Renal cortical epithelial cell (primary cell): ENCODE data around the gene ITPR1. TPM values are rescaled to one million over a fixed set of nuclear protein-coding genes. Genes with fewer than 3 reads are reported as not detected.
A peak's percentile ranks its signal among the peaks of the same experiment; 100 is the strongest.
"Not testable (repeated sequence)": the region's sequence is repeated elsewhere in the genome, so short reads cannot be mapped to it uniquely, and the experiment has no call there.

Experiments used
- DNase-seq: peaks from one replicate; pipeline ENCODE4 v3.0.0-alpha.2; 2011; ENCODE audit warnings: low read depth
- total RNA-seq: library from RNA; depleted of rRNA; stranded (reverse); fragments of >200 nt; gene quantifications from 2 replicates; pipeline ENCODE4 v1.2.3, GENCODE V29; 2014

The ITPR1 gene
- total RNA-seq, 1 donor from 2014 or later: 30.0 TPM

- no peak for DNase-seq
Observed at GRCh38 chr3:4570840-4571621, 77.9 kb downstream of the ITPR1 start.

GRCh38 chr3:4571690-4572334, 78.7 kb downstream of the ITPR1 start:
- peak; percentile 30 for DNase-seq

- no peak for DNase-seq
Observed at GRCh38 chr3:4573153-4573552, 80.0 kb downstream of the ITPR1 start.

- DNase-seq: no peak
Observed at GRCh38 chr3:4574426-4574965, 81.3 kb downstream of the ITPR1 start.

GRCh38 chr3:4575381-4575780, 82.2 kb downstream of the ITPR1 start:
- peak; percentile 23 for DNase-seq

- no peak for DNase-seq
Observed at GRCh38 chr3:4577721-4578120, 84.6 kb downstream of the ITPR1 start.

GRCh38 chr3:4580346-4581123, 87.4 kb downstream of the ITPR1 start:
- DNase-seq: no peak

- no peak for DNase-seq
Observed at GRCh38 chr3:4581124-4581424, 87.9 kb downstream of the ITPR1 start.

GRCh38 chr3:4581498-4581897, 88.3 kb downstream of the ITPR1 start:
- no peak for DNase-seq

GRCh38 chr3:4581920-4582611, 88.9 kb downstream of the ITPR1 start:
- no peak for DNase-seq

- DNase-seq: peak; percentile 42
Observed at GRCh38 chr3:4582624-4583023, 89.5 kb downstream of the ITPR1 start.

GRCh38 chr3:4583416-4583815, 90.3 kb downstream of the ITPR1 start:
- no peak for DNase-seq

- peak; percentile 27 for DNase-seq
Observed at GRCh38 chr3:4584456-4585249, 91.5 kb downstream of the ITPR1 start.

- no peak for DNase-seq
Observed at GRCh38 chr3:4586381-4586780, 93.2 kb downstream of the ITPR1 start.

GRCh38 chr3:4587061-4587837, 94.1 kb downstream of the ITPR1 start:
- no peak for DNase-seq

- no peak for DNase-seq
Observed at GRCh38 chr3:4587838-4588105, 94.6 kb downstream of the ITPR1 start.

- DNase-seq: peak; percentile 53
Observed at GRCh38 chr3:4588466-4588865, 95.3 kb downstream of the ITPR1 start.

- no peak for DNase-seq
Observed at GRCh38 chr3:4589475-4590097, 96.4 kb downstream of the ITPR1 start.

GRCh38 chr3:4590849-4591248, 97.7 kb downstream of the ITPR1 start:
- DNase-seq: not testable (repeated sequence)

- no peak for DNase-seq
Observed at GRCh38 chr3:4591669-4592068, 98.5 kb downstream of the ITPR1 start.
